Neutrophil (primary cell): Measurements from ENCODE around the gene PRPF40B.

Experiments used
- H3K27ac ChIP-seq: fragments of 200-600 bp; sonication (generic); 2 replicates; pipeline ENCODE4 v1.5.1; 2016; ENCODE audit warnings: mild to moderate bottlenecking, moderate library complexity
- H3K27me3 ChIP-seq: fragments of 200-600 bp; sonication (generic); 2 replicates; pipeline ENCODE4 v1.6.0; 2016; ENCODE audit warnings: mild to moderate bottlenecking
- H3K36me3 ChIP-seq: fragments of 200-600 bp; sonication (generic); 2 replicates; pipeline ENCODE4 v1.5.1; 2017
- H3K4me1 ChIP-seq, 2 experiments: fragments of 200-600 bp in 1 of 2; sonication (generic) in 1 of 2; 1 replicate in 1 of 2; 2 replicates in 1 of 2; pipeline versions ENCODE4 v1.5.1 to v1.6.1; 2013 to 2016; ENCODE audit warnings: low read depth in 1 of 2, low read length in 1 of 2, mild to moderate bottlenecking in 1 of 2, moderate library complexity in 1 of 2; ENCODE audit not compliant: control insufficient read depth in 1 of 2, insufficient read depth in 1 of 2
- H3K4me3 ChIP-seq, 2 experiments: fragments of 200-600 bp in 1 of 2; sonication (generic) in 1 of 2; 1 replicate in 1 of 2; 2 replicates in 1 of 2; pipeline ENCODE4 v1.5.1; 2013 to 2016; ENCODE audit warnings: low read depth in 1 of 2, low read length in 1 of 2, mild to moderate bottlenecking in 1 of 2, moderate library complexity in 1 of 2
- H3K9me3 ChIP-seq: fragments of 200-600 bp; sonication (generic); 2 replicates; pipeline ENCODE4 v1.5.1; 2016
- CTCF ChIP-seq: fragments of 200-600 bp; sonication (generic); IDR thresholded peaks from 2 replicates; pipeline ENCODE4 v1.5.1; 2016; ENCODE audit warnings: antibody characterized with exemption

The PRPF40B gene

GRCh38 chr12:49664167-49664566 lies 40.8 kb downstream of the PRPF40B start:
- no peak overlapping the region for H3K4me3 ChIP-seq
- peaks cover 23 to 28% of the 10 kb centered on the region in 2 experiments for H3K4me1 ChIP-seq
- H3K27ac ChIP-seq = no peak overlapping the region
- no peaks in the 10 kb centered on the region for H3K27me3 ChIP-seq
- TF ChIP-seq CTCF = no peak
- no peaks in the 10 kb centered on the region for H3K9me3 ChIP-seq
- H3K36me3 ChIP-seq = peaks cover 4% of the 10 kb centered on the region

GRCh38 chr12:49664591-49665239 lies 41.4 kb downstream of the PRPF40B start:
- H3K36me3 ChIP-seq = peaks cover 2% of the 10 kb centered on the region
- TF ChIP-seq CTCF = no peak

GRCh38 chr12:49665384-49665783 lies 42.0 kb downstream of the PRPF40B start:
- Histone ChIP-seq H3K27me3 (no peaks in the 10 kb centered on the region), H3K36me3 (no peaks in the 10 kb centered on the region), H3K27ac (no peak overlapping the region), H3K9me3 (no peaks in the 10 kb centered on the region), H3K4me3 (no peak overlapping the region), H3K4me1 (peaks cover 30 to 33% of the 10 kb centered on the region in 2 experiments)
- no peak for TF ChIP-seq CTCF

More at GRCh38 chr12:49664591-49665239, 41.4 kb downstream of the PRPF40B start:
- Histone ChIP-seq H3K4me1 (peaks cover 23 to 28% of the 10 kb centered on the region in 2 experiments), H3K27ac (no peak overlapping the region), H3K9me3 (no peaks in the 10 kb centered on the region), H3K27me3 (no peaks in the 10 kb centered on the region), H3K4me3 (no peak overlapping the region)

- Histone ChIP-seq H3K9me3 (no peaks in the 10 kb centered on the region), H3K4me1 (peaks cover 38 to 41% of the 10 kb centered on the region in 2 experiments), H3K36me3 (no peaks in the 10 kb centered on the region), H3K4me3 (no peak overlapping the region), H3K27me3 (no peaks in the 10 kb centered on the region), H3K27ac (no peak overlapping the region)
- no peak for TF ChIP-seq CTCF
Observed at GRCh38 chr12:49666176-49666575, 42.8 kb downstream of the PRPF40B start.

GRCh38 chr12:49667325-49668090 lies 44.1 kb downstream of the PRPF40B start:
- Histone ChIP-seq H3K36me3 (no peaks in the 10 kb centered on the region), H3K4me1 (peaks cover 42 to 47% of the 10 kb centered on the region in 2 experiments), H3K9me3 (no peaks in the 10 kb centered on the region), H3K4me3 (no peak overlapping the region), H3K27me3 (no peaks in the 10 kb centered on the region), H3K27ac (no peak overlapping the region)
- no peak for TF ChIP-seq CTCF
